Peyer's patch (tissue), 4 donors: ENCODE results near the gene ATP13A4. TPM values are rescaled to one million over a fixed set of nuclear protein-coding genes. Genes with fewer than 3 reads are reported as not detected.

Experiments
- DNase-seq, 3 donors: peaks; one replicate each; pipeline ENCODE4 v3.0.0-alpha.2; 2017 to 2019
- H3K27ac ChIP-seq, 4 donors: fragments of 200-600 bp; sonication (generic); one replicate each; pipeline ENCODE4 v1.5.1; 2016 to 2019
- H3K27me3 ChIP-seq, 2 donors: fragments of 200-600 bp; sonication (generic); one replicate each; pipeline ENCODE4 v1.5.1; 2019
- H3K36me3 ChIP-seq, 3 donors: fragments of 200-600 bp; sonication (generic); one replicate each; pipeline ENCODE4 v1.5.1; 2016 to 2019
- H3K4me1 ChIP-seq, 4 donors: fragments of 200-600 bp; sonication (generic); one replicate each; pipeline ENCODE4 v1.5.1; 2016 to 2019
- H3K4me3 ChIP-seq, 4 donors: fragments of 200-600 bp; sonication (generic); 1 replicate in 3 of 4; 2 replicates in 1 of 4; pipeline ENCODE4 v1.5.1; 2016 to 2019; ENCODE audit warnings: mild to moderate bottlenecking in 1 of 4
- H3K9me3 ChIP-seq, 4 donors: fragments of 200-600 bp; sonication (generic); one replicate each; pipeline ENCODE4 v1.5.1; 2016 to 2019; ENCODE audit warnings: mild to moderate bottlenecking in 1 of 4
- CTCF ChIP-seq, 6 experiments: fragments of 450-650 bp in 4 of 6; fragments of 200-600 bp in 2 of 6; sonication (generic) in 1 of 6; IDR thresholded peaks; one replicate each; pipeline ENCODE4 v1.5.1; 2017 to 2019; ENCODE audit warnings: antibody characterized with exemption in 6 of 6, mild to moderate bottlenecking in 3 of 6, moderate library complexity in 1 of 6
- POLR2A ChIP-seq, 2 donors: fragments of 450-650 bp; IDR thresholded peaks; one replicate each; pipeline ENCODE4 v1.5.1; 2017; ENCODE audit warnings: antibody characterized with exemption in 2 of 2, mild to moderate bottlenecking in 2 of 2, moderate library complexity in 2 of 2
- total RNA-seq, 4 donors: library from RNA; depleted of rRNA; stranded (reverse); fragments of >200 nt; gene quantifications; one replicate each; pipeline ENCODE4 v1.1.0, GENCODE V29; 2016

Gene ATP13A4
- total RNA-seq, 4 donors from 2014 or later: 0.47 to 2.1 (median 1.1) TPM; not detected in 1

GRCh38 chr3:193470710-193471109 lies 84.0 kb downstream of the ATP13A4 start:
- H3K4me3 ChIP-seq: no peak overlapping the region
- TF ChIP-seq CTCF (IDR thresholded peaks at IDR 0.05) (no peak), POLR2A (IDR thresholded peaks at IDR 0.05) (no peak)
- no peaks in the 10 kb centered on the region for H3K27me3 ChIP-seq
- H3K36me3 ChIP-seq: no peaks in the 10 kb centered on the region
- H3K4me1 ChIP-seq: no peaks in the 10 kb centered on the region
- no peaks in the 10 kb centered on the region for H3K9me3 ChIP-seq
- no peak overlapping the region for H3K27ac ChIP-seq
- DNase-seq: no peak

GRCh38 chr3:193465992-193466608 lies 88.6 kb downstream of the ATP13A4 start:
- DNase-seq: no peak
- no peak overlapping the region for H3K27ac ChIP-seq
- no peak for TF ChIP-seq CTCF (IDR thresholded peaks at IDR 0.05)
- TF ChIP-seq POLR2A (IDR thresholded peaks at IDR 0.05): no peak

GRCh38 chr3:193464889-193465288 lies 89.8 kb downstream of the ATP13A4 start:
- no peaks in the 10 kb centered on the region for H3K4me1 ChIP-seq
- no peak for TF ChIP-seq POLR2A (IDR thresholded peaks at IDR 0.05)
- no peaks in the 10 kb centered on the region for H3K9me3 ChIP-seq
- H3K4me3 ChIP-seq: no peak overlapping the region
- H3K27ac ChIP-seq: no peak overlapping the region
- DNase-seq: no peak
- no peaks in the 10 kb centered on the region for H3K36me3 ChIP-seq
- no peaks in the 10 kb centered on the region for H3K27me3 ChIP-seq

More at GRCh38 chr3:193465992-193466608, 88.6 kb downstream of the ATP13A4 start:
- Histone ChIP-seq H3K27me3 (no peaks in the 10 kb centered on the region), H3K9me3 (no peaks in the 10 kb centered on the region), H3K4me3 (no peak overlapping the region), H3K4me1 (no peaks in the 10 kb centered on the region), H3K36me3 (no peaks in the 10 kb centered on the region)

GRCh38 chr3:193457526-193457925 lies 97.2 kb downstream of the ATP13A4 start:
- no peak overlapping the region for H3K4me3 ChIP-seq
- no peaks in the 10 kb centered on the region for H3K36me3 ChIP-seq
- no peak for DNase-seq
- no peak overlapping the region for H3K27ac ChIP-seq
- no peaks in the 10 kb centered on the region for H3K27me3 ChIP-seq
- no peak for TF ChIP-seq CTCF (IDR thresholded peaks at IDR 0.05)
- TF ChIP-seq POLR2A (IDR thresholded peaks at IDR 0.05): no peak
- no peaks in the 10 kb centered on the region for H3K4me1 ChIP-seq
- no peaks in the 10 kb centered on the region for H3K9me3 ChIP-seq

- Histone ChIP-seq H3K9me3 (no peaks in the 10 kb centered on the region), H3K4me3 (no peak overlapping the region), H3K27ac (no peak overlapping the region), H3K4me1 (no peaks in the 10 kb centered on the region), H3K27me3 (no peaks in the 10 kb centered on the region), H3K36me3 (no peaks in the 10 kb centered on the region)
- TF ChIP-seq POLR2A (IDR thresholded peaks at IDR 0.05) (no peak), CTCF (IDR thresholded peaks at IDR 0.05) (no peak)
- DNase-seq: no peak
Observed at GRCh38 chr3:193452338-193452737, 102.4 kb downstream of the ATP13A4 start.

- Histone ChIP-seq H3K4me1 (no peaks in the 10 kb centered on the region), H3K36me3 (no peaks in the 10 kb centered on the region), H3K27ac (no peak overlapping the region), H3K9me3 (no peaks in the 10 kb centered on the region), H3K27me3 (no peaks in the 10 kb centered on the region), H3K4me3 (no peak overlapping the region)
- DNase-seq: no peak
- TF ChIP-seq CTCF (IDR thresholded peaks at IDR 0.05) (no peak), POLR2A (IDR thresholded peaks at IDR 0.05) (no peak)
Observed at GRCh38 chr3:193451902-193452301, 102.8 kb downstream of the ATP13A4 start.
